Measurements from ENCODE around the gene FFAR3. TPM values are rescaled to one million over a fixed set of nuclear protein-coding genes. Genes with fewer than 3 reads are reported as not detected.

Gene FFAR3
- total and polyA plus RNA-seq, 9 of the 15 experiments (the other 6 are each of a cell fraction or from before 2014, with no cell fraction given): not detected

DNA sequence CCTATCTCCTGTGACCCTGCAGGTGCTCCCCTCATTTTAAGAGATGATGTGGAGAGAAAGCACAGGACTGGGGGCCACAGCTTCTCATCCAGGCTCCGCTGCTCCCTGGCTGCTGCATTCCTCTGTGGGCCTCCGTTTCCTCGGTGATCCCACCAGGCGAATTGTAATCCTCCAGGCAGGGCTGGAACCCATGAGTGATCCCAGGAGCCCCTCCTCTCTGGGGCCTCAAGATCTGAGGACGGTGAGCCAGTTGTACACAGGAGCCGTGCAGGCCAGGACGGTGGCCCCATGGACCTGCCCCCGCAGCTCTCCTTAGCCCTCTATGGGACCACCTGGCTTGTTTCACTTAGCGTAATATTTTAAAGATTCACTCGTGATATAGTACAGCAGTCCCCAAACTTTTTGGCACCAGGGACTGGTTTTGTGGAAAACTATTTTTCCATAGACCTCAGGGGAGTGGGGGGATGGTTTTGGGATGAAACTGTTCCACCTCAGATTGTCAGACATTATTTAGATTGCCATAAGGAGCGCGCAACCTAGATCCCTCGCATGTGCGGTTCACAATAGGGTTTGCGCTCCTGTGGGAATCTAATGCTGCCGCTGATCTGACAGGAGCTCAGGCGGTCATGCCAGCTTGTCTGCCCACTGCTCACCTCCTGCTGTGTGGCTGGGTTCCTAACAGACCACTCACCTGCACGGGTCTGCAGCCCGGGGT is 5.6 kb downstream of the FFAR3 start:
- Histone ChIP-seq H3K9me3 (replicated peaks; ENCODE audit: control insufficient read depth, insufficient read depth, low read depth, low read length) (no peaks in the 10 kb centered on the region), H3K4me1 (replicated peaks in 1 of 2; ENCODE audit: control insufficient read depth in 2 of 2, insufficient read depth in 2 of 2, low read length in 2 of 2) (no peaks in the 10 kb centered on the region), H4K20me1 (replicated peaks; ENCODE audit: control insufficient read depth, insufficient read depth, low read length) (no peaks in the 10 kb centered on the region), H3K27me3 (ENCODE audit: control insufficient read depth in 2 of 2, insufficient read depth in 2 of 2, low read length in 2 of 2) (peaks cover 25 to 55% of the 10 kb centered on the region in 2 experiments), H3K4me3 (no peak overlapping the region), H3K27ac (ENCODE audit: extremely low read depth, low read depth, low read length) (no peak overlapping the region), H3K36me3 (ENCODE audit: control insufficient read depth, insufficient read depth, low read length) (no peaks in the 10 kb centered on the region), H3K4me2 (ENCODE audit: insufficient read depth, low read length) (no peak overlapping the region), H2AFZ (ENCODE audit: low read depth, low read length) (no peak overlapping the region), H3K79me2 (ENCODE audit: control insufficient read depth, insufficient read depth, low read length) (no peaks in the 10 kb centered on the region), H3K9me1 (ENCODE audit: control insufficient read depth, insufficient read depth, low read length) (no peaks in the 10 kb centered on the region), H3K9ac (ENCODE audit: insufficient read depth in 1 of 2, low read depth in 2 of 2, low read length in 2 of 2) (no peak overlapping the region)
- no peak for ATAC-seq
- intact Hi-C loops (cut with micrococcal nuclease): no loop called here
- no peak for FAIRE-seq
- CTCF ChIA-PET (ENCODE audit: low intra/inter-chr PET ratio): no interaction called here
- peak in 1 of 4 experiments; percentile 4 for DNase-seq (ENCODE audit: extremely low read depth in 1 of 4, low spot score in 3 of 4)
- WGBS (ENCODE audit: insufficient coverage, low coverage, missing lambda C conversion rate): 22% methylated on average over 19 of the region's 19 CpGs
- POLR2A ChIA-PET: interaction anchor here (0.7 to 1.1 kb wide), 4 partner anchors 11 to 124 kb away, joined by 3 to 4 read pairs (median 3); no protein-coding TSS in a partner anchor
- no peak for TF ChIP-seq EWSR1 (IDR thresholded peaks at IDR 0.05; ENCODE audit: borderline replicate concordance, low read depth, partially characterized antibody)
- no peak for TF ChIP-seq TSC22D4 (tag; IDR thresholded peaks at IDR 0.05)
- TF ChIP-seq RHOXF2B (CRISPR knock-in tag; conservative IDR thresholded peaks at IDR 0.05): no peak
- no peak for TF ChIP-seq RBM25 (IDR thresholded peaks at IDR 0.05; ENCODE audit: low read depth, low read length, severe bottlenecking)
- no peak for TF ChIP-seq PTTG1 (tag; IDR thresholded peaks at IDR 0.05; ENCODE audit: low read depth)
- no peak for TF ChIP-seq BRD4 (IDR thresholded peaks at IDR 0.05)
- no peak for TF ChIP-seq ARID1B (IDR thresholded peaks at IDR 0.05)
- no peak for TF ChIP-seq GABPB2 (CRISPR knock-in tag; conservative IDR thresholded peaks at IDR 0.05)
- no peak for TF ChIP-seq NR1H2 (CRISPR knock-in tag; IDR thresholded peaks at IDR 0.05)
- TF ChIP-seq NELFE (IDR thresholded peaks at IDR 0.05; ENCODE audit: insufficient read depth, insufficient read length): no peak
- in situ Hi-C loops (cut with MboI): no loop called here
- BruUV-seq (replicated peaks): no TSS peak
